HG03575 (cell line): ENCODE measurements around the gene GPC1.

ENCODE experiments used
- ATAC-seq: cut with Tn5 transposase; IDR thresholded peaks from one replicate; pipeline ENCODE4 v1.9.1; 2021; ENCODE audit not compliant: unreplicated experiment, insufficient number of reproducible peaks, low FRiP score; ENCODE audit errors: extremely low read depth

The GPC1 gene

DNA sequence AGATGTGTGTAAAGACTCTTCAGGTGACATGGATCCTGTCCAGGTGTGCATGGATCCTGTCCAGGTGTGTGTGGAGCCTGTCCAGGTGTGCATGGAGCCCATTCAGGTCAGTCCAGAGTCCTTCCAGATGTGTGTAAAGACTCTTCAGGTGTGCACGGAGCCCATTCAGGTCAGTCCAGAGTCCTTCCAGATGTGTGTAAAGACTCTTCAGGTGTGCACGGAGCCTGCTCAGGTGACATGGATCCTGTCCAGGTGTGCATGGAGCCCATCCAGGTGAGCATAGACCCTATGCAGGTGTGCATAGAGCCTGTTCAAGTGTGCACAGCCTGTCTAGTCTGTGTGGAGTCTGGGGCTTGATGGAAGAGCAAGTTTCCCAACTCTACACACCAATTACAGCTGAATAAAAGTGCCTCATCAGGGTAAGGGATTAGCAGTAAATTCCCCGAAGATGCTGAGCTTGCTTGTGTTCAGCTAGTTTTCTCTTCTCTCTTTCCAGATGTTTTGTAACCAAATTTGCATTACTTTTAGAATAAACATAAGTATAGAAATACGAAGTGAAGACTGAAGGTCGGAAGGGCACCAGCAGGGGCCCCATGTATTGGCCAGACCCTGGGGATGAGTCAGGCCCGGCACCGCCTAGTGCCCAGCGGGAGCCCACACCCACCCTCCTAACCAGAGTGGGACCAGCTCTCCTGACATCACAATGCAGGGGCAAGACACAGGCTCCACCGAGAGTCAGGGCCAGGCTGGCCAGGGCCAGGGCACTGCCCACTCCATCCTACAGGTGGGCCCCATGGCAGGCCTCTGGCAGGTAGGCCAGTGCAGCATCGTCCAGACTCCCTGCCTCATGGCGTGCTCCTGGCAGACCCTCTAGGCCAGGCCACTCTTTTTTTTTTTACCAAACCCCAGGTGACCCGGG lies 38.6 kb upstream of the GPC1 start:
- no peak for ATAC-seq

DNA sequence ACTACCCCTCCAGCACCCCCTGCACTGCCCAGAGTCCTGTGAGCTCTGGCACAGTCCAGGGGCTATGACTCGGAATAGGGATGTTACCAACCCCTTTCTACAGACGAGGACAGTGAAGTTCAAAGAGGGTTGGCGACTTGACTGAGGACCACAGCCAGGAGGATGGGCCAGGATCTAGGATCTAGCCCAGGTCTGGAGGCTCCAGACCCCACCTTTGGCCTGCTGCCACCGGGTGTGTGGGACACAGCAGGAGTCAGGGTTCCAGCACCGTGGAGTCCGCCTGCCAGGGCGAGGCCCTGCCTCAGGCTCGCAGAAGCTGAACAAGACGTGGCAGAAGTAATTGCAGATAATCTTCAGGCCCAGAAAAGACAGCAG lies 37.9 kb upstream of the GPC1 start:
- no peak for ATAC-seq

DNA sequence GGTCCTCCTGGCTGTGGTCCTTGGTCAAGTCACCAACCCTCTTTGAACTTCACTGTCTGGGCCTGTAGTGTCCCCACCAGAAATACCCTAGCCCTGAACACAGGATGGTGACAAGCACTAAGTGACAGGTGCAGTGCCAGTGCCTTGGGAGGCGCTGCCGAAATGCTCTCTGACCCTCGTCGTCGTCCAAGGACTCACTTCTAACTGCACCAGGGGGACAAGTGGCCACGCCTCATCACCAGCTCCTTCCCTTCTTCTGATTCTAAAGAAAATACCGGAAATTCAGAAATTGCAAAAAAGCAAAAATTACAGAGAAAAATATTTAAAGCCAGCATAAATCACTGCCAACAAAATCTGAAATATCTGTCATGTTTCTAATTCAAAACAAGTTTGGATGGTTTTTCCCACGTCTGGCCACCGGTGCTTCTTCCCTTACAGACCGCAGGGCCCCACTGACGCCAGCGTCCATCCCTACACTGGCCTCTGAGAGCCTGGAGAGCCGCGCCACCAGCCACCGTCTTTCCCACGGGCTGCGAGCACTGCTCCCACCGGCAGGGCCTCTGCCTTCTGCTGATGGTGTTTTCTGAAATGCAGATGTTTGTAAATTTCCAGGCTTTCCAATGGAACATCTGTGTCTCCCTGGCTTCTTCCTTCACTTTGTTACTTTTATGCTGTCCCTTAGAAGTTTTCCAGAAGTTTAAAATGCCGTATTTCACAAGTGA lies 37.4 kb upstream of the GPC1 start:
- ATAC-seq = no peak

DNA sequence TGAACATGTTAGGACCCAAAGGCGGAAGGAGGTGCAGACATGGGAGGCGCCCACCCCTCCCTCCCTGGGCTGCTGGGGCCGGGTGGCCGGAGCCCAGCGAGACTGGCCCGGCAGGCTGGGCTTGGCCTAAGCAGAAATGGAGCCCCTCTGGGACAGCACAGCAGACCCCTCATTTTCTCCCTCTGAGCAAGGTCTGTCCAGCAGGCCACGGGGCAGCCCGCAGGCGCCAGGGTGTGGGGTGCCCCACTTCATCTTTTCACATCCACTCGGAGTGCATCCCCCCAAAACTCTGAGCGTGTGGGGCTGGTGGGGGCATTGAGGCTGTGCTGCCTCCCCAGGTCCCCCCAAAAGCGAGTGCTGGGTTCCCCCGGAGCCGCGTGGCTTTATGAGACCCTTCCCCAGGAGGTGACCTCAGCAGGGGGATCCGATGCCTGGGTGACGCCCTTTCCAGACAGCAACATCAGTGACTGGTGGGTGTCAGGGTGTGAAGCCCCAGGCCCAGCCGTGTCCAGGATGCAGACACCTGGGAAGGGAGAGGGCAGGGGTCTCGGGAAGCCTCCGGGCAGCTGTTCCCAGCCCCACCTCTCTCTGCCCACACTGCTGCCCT lies 36.7 kb upstream of the GPC1 start:
- no peak for ATAC-seq

DNA sequence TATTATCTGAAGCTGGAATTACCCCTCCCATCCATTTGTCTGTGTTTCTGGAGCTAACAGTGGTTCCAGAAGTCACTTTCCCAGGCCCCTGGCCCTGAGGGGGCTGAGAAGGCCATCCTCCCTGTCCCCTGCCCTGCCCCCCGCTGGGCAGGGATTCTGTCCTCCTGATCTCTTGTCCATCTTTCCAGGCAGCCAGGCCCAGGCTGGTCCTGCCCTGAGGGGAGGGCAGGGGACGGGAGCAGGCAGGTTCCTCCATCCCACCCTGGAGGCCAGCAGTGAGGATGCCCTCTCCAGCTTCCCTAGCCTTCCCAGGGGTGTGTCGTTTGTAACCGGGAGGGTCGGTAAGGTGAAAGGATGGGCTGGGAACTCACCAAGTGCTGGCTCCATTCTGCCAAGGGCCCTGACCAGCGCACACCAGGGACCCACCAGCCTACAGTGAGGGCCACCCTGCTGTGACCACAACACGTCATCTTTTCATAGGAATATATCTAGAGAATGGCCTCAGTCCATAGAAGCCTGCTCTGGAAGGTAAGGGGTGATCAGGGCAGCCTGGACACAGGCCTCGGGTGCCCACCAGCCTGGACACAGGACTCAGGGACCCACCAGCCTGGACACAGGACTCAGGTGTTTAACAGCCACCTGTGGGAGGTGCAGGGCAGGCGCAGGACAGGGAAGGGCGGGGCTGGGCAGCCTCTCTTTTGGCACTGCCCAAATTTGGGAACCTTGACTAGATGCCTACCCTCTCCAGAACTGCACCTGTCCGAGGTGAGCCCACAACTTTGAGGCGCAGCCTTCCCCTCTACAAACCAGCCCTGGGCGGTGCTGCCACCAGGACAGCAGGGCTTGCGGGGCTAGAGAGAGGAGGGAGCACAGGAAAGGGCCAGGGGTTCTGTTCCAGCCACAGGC lies 35.8 kb upstream of the GPC1 start:
- no peak for ATAC-seq

DNA sequence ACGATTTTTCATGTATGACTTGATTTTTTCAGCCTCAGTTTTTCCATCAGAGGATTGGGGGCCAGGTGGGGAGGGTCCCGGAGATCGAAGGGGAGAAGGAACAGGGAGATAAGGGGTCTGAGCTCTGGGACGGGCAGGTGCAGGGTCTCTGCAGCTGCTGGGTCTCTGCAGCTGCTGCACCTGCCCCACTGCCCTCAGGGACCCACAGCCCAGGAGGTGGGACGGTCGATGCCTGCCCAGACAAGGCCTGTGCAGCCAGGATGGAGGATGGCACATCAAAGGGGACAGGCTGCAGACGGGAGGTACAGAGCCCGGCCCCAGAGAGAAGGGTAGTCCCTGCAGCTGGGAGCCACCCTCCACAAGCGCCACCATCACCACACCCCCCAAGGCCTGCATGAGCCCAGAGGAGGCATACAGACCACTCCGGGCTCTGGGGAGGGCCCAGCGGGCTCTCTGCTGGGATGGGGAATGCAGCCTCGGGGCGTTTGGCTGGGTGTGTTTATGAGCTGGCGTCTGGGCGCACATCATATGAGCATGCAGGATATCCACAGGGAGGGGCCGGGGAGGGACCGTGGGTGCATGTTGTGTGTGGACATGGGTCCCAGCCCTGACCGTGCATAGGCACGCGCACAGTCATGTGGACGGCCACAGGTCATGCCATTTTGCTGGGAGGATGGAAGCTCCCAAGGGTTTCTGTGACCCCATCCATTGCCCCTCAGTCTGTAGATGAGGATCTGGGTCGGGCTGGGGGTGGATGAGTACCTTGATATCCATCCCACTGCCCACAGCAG lies 34.9 kb upstream of the GPC1 start:
- ATAC-seq = no peak

DNA sequence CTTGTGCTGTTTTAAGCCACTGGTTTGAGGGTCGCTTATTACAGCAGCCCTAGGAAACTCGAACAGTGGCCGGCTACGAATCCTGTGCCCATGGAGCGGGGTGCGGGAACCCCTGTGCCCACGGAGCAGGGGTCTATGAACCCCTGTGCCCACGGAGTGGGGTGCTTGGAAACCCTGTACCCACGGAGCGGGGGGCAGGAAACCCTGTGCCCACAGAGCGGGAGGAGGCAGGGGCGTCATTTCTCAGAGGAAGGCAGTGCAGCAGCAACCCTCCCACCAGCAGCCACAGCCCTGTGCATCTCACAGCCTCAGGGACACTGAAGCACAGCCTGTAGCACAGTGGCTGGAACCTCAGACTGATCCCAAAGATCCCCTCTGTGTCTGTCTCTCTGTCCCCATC lies 34.2 kb upstream of the GPC1 start:
- no peak for ATAC-seq

DNA sequence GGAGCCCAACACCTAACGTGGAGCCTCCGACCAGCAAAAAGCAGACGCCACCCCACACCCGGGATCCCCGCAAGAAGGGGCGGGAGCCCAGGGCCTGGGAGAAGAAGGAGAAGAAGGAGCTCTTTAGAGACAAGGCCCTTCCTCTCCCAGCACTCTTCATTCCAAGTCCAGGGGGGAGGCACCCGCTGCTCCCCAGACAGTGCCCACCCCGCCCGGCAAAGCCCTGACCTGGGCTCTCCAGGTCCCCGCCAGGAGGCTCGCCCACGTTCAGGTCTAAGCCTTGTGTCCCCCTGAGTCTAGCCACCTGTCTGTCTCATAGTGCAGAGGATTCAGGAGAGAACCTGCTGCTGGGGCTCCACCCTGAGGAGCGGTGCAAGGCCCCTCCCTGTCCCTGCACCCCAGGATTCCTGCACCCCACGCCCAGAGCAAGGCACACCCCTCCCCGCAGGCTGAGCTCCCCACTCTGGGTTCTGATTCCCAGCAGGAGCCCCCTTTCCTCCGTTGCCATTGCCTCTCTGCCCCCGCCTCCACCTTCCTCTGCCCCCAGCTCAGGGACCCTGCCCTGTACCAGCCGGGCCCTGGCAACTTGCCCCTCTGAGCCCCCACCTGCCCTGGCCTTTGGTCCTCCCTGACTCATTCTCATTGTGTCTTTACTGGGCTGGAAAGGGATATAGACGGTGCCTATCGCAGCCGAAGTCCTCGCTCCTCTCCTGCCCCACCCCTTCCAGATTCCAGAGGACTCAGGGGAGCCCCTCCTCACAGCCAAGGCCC lies 33.5 kb upstream of the GPC1 start:
- ATAC-seq = no peak

DNA sequence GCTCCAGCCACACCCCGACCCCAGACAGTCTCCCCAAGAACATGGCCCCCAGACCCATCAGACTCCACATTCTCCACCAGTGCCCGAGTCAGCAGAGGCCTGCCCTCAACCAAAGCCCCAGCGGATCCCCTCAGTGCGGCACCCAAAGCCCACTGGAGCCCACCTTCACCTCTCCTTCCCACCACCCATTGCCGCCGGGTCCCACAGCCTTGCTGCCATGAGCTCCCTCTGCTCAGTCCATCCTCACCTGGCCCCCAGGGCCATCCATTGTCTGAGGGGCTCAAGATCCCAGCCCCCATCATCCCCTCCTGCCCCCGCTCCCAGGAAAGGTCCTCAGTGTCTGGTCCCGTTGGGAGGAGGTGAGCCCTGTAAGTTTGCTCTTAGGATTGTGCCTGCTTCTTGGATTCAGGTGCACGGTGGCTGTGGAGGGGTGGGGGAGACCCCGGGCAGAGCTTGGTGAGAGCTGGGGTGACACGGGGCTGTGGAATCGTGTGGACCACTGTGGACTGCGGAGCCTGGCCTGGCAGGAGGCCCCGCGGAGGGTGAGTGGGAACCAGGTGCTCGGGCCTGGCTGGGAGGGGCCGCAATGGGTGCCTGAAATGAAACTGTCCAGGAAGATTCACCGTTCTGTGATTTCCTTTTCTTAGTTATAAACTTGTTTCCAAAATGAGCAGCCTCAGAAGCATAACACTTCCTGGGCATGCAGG lies 32.7 kb upstream of the GPC1 start:
- no peak for ATAC-seq

DNA sequence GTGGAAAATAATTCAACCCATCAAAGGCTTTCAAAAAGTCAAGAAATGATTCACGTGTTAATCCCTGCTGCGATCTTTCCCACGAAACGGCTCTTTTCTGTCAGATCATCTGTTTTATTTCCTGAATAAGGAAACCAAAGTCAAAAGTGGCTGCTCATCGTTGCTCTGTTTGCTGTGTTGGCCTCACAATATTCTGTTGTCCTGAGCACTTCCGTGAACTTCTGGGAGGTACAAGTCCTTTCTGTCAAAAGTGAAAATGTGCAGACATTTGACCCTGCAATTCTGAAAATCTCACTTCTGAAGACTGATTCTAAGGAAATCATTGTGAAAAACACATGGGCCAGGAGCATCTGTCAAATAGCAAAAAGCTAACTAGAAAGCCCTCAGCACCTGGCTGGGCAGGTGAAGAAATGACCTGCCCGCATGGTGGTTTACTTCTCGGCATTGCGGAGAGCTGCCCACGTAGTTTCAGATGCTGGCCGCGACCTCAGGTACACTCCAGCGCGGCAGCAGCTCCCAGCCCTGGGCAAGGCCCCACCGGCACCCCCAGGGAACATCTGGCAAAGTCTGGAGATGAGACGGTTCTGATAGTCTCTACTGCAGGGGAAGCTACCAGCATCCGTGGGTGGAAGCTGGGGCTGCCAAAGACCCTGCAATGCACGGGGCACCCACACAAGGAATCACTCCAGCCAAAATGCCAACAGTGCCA lies 31.9 kb upstream of the GPC1 start:
- no peak for ATAC-seq

DNA sequence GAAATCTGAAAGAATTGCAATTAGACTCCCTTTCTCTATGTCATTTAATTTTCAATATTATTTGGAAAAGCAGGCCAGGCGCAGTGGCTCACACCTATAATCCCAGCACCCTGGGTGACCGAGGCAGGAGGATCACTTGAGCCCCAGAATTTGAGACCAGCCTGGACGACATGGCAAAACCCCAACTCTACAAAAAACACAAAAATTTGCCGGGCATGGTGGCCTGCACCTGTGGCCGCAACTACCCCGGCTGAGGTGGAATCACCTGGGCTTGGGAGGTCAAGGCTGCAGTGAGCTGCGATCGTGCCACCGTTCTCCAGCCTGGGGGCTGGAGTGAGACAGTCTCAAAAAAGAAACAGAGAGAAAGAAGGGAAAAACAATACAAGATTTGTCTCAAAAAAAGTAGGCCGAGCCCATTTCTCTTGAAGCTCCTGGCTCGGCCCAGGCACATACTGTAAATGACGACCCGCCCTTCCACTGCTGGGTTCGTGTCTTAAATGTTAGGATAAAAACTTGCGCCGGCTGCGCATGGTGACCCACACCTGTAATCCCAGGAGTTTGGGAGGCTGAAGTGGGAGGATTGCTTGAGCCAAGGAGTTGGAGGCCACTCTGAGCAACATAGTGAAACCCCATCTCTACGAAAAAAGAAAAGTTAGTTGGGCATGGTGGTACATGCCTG lies 31.1 kb upstream of the GPC1 start:
- no peak for ATAC-seq

DNA sequence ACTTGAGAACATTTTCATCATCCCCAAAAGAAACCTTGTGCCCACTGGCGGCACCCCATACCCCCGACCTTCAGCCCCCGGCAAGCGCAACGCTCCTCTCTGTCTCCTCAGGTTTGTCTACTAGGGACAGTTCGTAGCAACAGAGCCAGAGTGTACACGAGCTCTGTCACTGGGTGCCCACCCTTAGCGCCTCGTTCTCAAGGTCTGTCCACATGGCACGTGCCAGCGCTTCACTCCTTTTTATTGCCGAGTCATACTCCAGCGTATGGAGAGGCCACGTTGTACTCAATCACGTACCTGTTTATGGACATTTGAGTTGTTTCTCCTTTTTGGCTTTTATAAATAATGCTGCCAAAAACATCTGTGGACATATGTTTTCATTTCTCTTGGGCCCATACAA lies 30.3 kb upstream of the GPC1 start:
- no peak for ATAC-seq

DNA sequence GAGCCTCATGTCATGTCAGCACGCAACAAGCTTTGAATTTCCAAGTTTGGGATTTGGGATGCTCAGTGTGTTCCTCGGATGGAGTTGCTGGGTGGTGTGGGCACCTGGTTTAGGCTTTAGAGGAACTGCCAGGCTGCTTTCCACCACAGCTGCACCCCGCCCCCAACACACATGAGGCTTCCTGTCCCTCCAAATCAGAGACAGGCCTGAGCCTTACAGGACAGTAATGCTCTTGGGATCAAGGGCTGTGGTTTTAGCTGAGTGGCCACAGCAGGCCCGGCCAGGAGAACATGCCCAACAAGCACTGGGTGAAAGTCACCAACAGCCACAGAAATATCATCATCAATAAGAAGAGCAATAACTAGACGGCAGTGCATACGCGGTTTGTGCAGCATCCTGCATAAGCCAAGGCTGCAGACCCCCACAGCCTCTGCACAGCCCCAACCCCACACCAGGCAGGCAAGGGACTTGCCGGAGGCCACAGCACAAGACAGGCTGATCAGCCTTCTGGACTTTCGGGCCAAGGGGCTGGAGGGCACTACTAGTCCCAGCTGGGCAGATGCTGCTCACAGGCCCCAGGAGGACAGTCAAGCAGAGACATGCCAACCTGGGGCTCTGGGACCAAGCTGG lies 29.7 kb upstream of the GPC1 start:
- ATAC-seq = no peak

DNA sequence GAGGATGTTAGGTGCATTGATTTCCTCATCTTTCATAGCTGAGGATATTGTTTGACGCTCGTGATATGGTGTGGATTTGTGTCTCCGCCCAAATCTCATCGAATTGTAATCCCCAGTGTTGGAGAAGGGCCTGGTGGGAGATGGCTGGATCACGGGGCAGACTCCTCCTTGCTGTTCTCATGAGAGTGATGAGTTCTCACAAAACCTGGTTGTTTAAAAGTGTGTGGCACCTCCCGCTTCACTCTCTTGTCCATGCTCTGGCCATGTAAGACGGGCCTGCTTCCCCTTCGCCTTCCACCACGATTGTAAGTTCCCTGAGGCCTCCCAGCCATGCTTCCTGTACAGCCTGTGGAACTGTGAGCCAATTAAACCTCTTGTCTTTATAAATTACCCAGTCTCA lies 28.4 kb upstream of the GPC1 start:
- no peak for ATAC-seq

DNA sequence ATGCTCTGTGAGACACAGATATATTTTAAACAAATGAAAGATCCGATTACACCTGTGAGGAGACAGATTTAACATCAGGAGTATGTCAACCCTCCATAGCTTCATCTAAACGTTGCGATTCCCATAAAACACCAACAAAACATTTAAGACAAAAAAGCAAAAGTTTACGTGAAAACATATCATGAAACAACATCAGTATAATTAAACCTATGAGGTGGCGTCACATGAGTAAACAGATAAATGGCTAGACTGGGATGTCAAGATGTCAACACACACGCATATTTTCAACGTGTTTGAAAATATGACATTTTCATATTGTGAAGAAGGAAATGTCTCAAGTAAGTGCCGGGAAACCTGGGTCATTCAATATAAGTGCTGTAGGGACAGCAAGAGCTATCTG lies 25.5 kb upstream of the GPC1 start:
- no peak for ATAC-seq

DNA sequence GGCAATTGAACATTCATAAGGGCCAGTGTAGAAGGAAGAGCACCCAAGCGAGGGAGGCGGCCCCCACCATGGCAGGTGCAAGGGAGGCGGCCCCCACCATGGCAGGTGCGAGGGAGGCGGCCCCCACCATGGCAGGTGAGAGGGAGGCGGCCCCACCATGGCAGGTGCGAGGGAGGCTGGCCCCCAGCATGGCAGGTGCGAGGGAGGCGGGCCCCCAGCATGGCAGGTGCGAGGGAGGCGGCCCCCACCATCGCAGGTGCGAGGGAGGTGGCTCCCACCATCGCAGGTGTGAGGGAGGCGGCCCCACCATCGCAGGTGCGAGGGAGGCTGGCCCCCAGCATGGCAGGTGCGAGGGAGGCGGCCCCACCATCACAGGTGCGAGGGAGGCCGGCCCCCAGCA lies 24.7 kb upstream of the GPC1 start:
- ATAC-seq = no peak
